Fibroblast of skin of abdomen (primary cell): ENCODE measurements around the gene HASPIN. TPM values are rescaled to one million over a fixed set of nuclear protein-coding genes. Genes with fewer than 3 reads are reported as not detected.

Experiments
- DNase-seq: peaks from one replicate; pipeline ENCODE4 v3.0.0-alpha.2; 2013
- polyA plus RNA-seq, 2 experiments: library from polyadenylated mRNA; unstranded; fragments of 120-200 nt; gene quantifications; one replicate each; pipeline ENCODE4 v1.2.1, GENCODE V29; 2013; ENCODE audit not compliant: insufficient read length in 2 of 2

HASPIN gene
- polyA plus RNA-seq (2013, experiment 1 of 2; ENCODE audit: insufficient read length): 3.0 TPM
- 3.2 TPM for polyA plus RNA-seq (2013, experiment 2 of 2; ENCODE audit: insufficient read length)

- peak; percentile 89 for DNase-seq
Measured at GRCh38 chr17:3723556-3724377, at the start of gene HASPIN. Gene HASPIN, plus strand, starts transcription at chr17:3723903. Its CDS starts 33 bp downstream, at chr17:3723936.

- DNase-seq: no peak
Measured at GRCh38 chr17:3675886-3676285, 47.8 kb upstream of the HASPIN start.

- DNase-seq: no peak
Measured at GRCh38 chr17:3678095-3678820, 45.4 kb upstream of the HASPIN start.

GRCh38 chr17:3678821-3679530 lies 44.7 kb upstream of the HASPIN start:
- DNase-seq: no peak

- no peak for DNase-seq
Measured at GRCh38 chr17:3679531-3680126, 44.1 kb upstream of the HASPIN start.

- DNase-seq: no peak
Measured at GRCh38 chr17:3681057-3681456, 42.6 kb upstream of the HASPIN start.

- DNase-seq: no peak
Measured at GRCh38 chr17:3681565-3681964, 42.1 kb upstream of the HASPIN start.

- DNase-seq: no peak
Measured at GRCh38 chr17:3682033-3682432, 41.7 kb upstream of the HASPIN start.

GRCh38 chr17:3683054-3683511 lies 40.6 kb upstream of the HASPIN start:
- no peak for DNase-seq

- DNase-seq: no peak
Measured at GRCh38 chr17:3685174-3685573, 38.5 kb upstream of the HASPIN start.

- DNase-seq: no peak
Measured at GRCh38 chr17:3688027-3688553, 35.6 kb upstream of the HASPIN start.

GRCh38 chr17:3688852-3689261 lies 34.8 kb upstream of the HASPIN start:
- DNase-seq: no peak

GRCh38 chr17:3689262-3690093 lies 34.2 kb upstream of the HASPIN start:
- no peak for DNase-seq

- no peak for DNase-seq
Measured at GRCh38 chr17:3690094-3690715, 33.5 kb upstream of the HASPIN start.

- no peak for DNase-seq
Measured at GRCh38 chr17:3691617-3692067, 32.1 kb upstream of the HASPIN start.

GRCh38 chr17:3692346-3692745 lies 31.4 kb upstream of the HASPIN start:
- no peak for DNase-seq

- DNase-seq: no peak
Measured at GRCh38 chr17:3693141-3693540, 30.6 kb upstream of the HASPIN start.

- DNase-seq: no peak
Measured at GRCh38 chr17:3693829-3694231, 29.9 kb upstream of the HASPIN start.

GRCh38 chr17:3695129-3695722 lies 28.5 kb upstream of the HASPIN start:
- no peak for DNase-seq

- no peak for DNase-seq
Measured at GRCh38 chr17:3695723-3696411, 27.8 kb upstream of the HASPIN start, which contains the start of gene P2RX5. Gene P2RX5, minus strand, starts transcription at chr17:3696155. Its CDS starts 150 bp downstream, at chr17:3696005.
